B cell (primary cell): ENCODE results near the gene DNASE1L2. TPM values are rescaled to one million over a fixed set of nuclear protein-coding genes. Genes with fewer than 3 reads are reported as not detected.

Experiments
- ATAC-seq: fragments of 200-7000 bp; cut with Tn5 transposase; one replicate; pipeline ENCODE4 v1.10.0; 2021; ENCODE audit warnings: low read depth, mild to moderate bottlenecking, moderate number of reproducible peaks, moderate library complexity
- CTCF ChIA-PET: fragments of 350-600 bp; sonication (Branson Sonifier 250); formaldehyde crosslinking; loops from one replicate; lab custom pipeline; 2021; ENCODE audit warnings: antibody characterized with exemption, inconsistent platforms; lab: Charles Lee
- POLR2A ChIA-PET: fragments of 350-600 bp; sonication (Branson Sonifier 250); formaldehyde crosslinking; loops from one replicate; lab custom pipeline; 2021; ENCODE audit warnings: antibody characterized with exemption; lab: Charles Lee
- DNase-seq: peaks from one replicate; pipeline ENCODE4 v3.0.0; 2013
- H2AFZ ChIP-seq: 2 replicates; pipeline ENCODE4 v1.6.1; 2012; ENCODE audit warnings: mild to moderate bottlenecking, low read depth, low read length; ENCODE audit not compliant: insufficient read depth, poor library complexity, severe bottlenecking
- H3K27ac ChIP-seq, 2 donors: 1 replicate in 1 of 2; 2 replicates in 1 of 2; pipeline ENCODE4 v1.5.1; 2012 to 2013; ENCODE audit warnings: low read length in 2 of 2, mild to moderate bottlenecking in 2 of 2, moderate library complexity in 1 of 2
- H3K27me3 ChIP-seq, 4 experiments: fragments of 200-600 bp in 1 of 4; sonication (generic) in 1 of 4; replicated peaks in 1 of 4; 1 replicate in 2 of 4; 2 replicates in 2 of 4; pipeline versions ENCODE4 v1.6.1 to v1.7.0; 2013 to 2016; ENCODE audit warnings: low read length in 3 of 4, mild to moderate bottlenecking in 2 of 4, mixed read lengths in 1 of 4, moderate library complexity in 1 of 4; ENCODE audit not compliant: insufficient read depth in 4 of 4, control insufficient read depth in 3 of 4; ENCODE audit errors: control extremely low read depth in 1 of 4
- H3K36me3 ChIP-seq, 2 experiments: replicated peaks in 1 of 2; 1 replicate in 1 of 2; 2 replicates in 1 of 2; pipeline versions ENCODE4 v1.6.1 to v1.7.1; 2013; ENCODE audit warnings: low read length in 1 of 2; ENCODE audit not compliant: insufficient read depth in 2 of 2, control insufficient read depth in 1 of 2; ENCODE audit errors: control extremely low read depth in 1 of 2, extremely low read depth in 1 of 2
- H3K4me1 ChIP-seq, 2 donors: fragments of 200-600 bp in 1 of 2; sonication (generic) in 1 of 2; 1 replicate in 1 of 2; 2 replicates in 1 of 2; pipeline versions ENCODE4 v1.5.1 to v1.6.1; 2013 to 2017; ENCODE audit warnings: low read length in 2 of 2; ENCODE audit not compliant: control insufficient read depth in 2 of 2, insufficient read depth in 2 of 2
- H3K4me2 ChIP-seq: replicated peaks from 2 replicates; pipeline ENCODE3; 2012; ENCODE audit warnings: mild to moderate bottlenecking, low read depth, low read length; ENCODE audit not compliant: poor library complexity, severe bottlenecking
- H3K4me3 ChIP-seq, 5 experiments: fragments of 200-600 bp in 1 of 5; sonication (generic) in 1 of 5; 1 replicate in 3 of 5; 2 replicates in 2 of 5; pipeline versions ENCODE4 v1.5.1 to v1.7.0; 2011 to 2016; ENCODE audit warnings: low read length in 4 of 5, mild to moderate bottlenecking in 4 of 5, low read depth in 2 of 5, control low read depth in 1 of 5, moderate library complexity in 1 of 5; ENCODE audit not compliant: insufficient read depth in 1 of 5; ENCODE audit errors: control extremely low read depth in 1 of 5, extremely low read depth in 1 of 5
- H3K79me2 ChIP-seq: fragments of 200-600 bp; sonication (generic); one replicate; pipeline ENCODE4 v1.6.0; 2016; ENCODE audit warnings: low read length; ENCODE audit not compliant: control insufficient read depth, insufficient read depth
- H3K9ac ChIP-seq: fragments of 200-600 bp; sonication (generic); 2 replicates; pipeline ENCODE4 v1.6.1; 2017; ENCODE audit warnings: mild to moderate bottlenecking, low read length, moderate library complexity
- H3K9me3 ChIP-seq, 3 donors: one replicate each; pipeline versions ENCODE4 v1.6.1 to v1.7.1; 2013; ENCODE audit warnings: low read length in 2 of 3; ENCODE audit not compliant: control insufficient read depth in 2 of 3, insufficient read depth in 1 of 3; ENCODE audit errors: control extremely low read depth in 1 of 3
- H4K20me1 ChIP-seq: 2 replicates; pipeline ENCODE4 v1.6.0; 2012; ENCODE audit warnings: mild to moderate bottlenecking, low read length; ENCODE audit not compliant: insufficient read depth, control insufficient read depth, poor library complexity, severe bottlenecking
- H3K27ac Mint-ChIP-seq: one replicate; pipeline ENCODE4 v1.8.0; 2021; ENCODE audit warnings: mixed read lengths
- H3K27me3 Mint-ChIP-seq: one replicate; pipeline ENCODE4 v1.8.0; 2021; ENCODE audit warnings: mixed read lengths
- H3K4me1 Mint-ChIP-seq: one replicate; pipeline ENCODE4 v1.8.0; 2021; ENCODE audit warnings: mixed read lengths
- H3K4me3 Mint-ChIP-seq: one replicate; pipeline ENCODE4 v1.8.0; 2021; ENCODE audit warnings: mixed read lengths
- H3K9me3 Mint-ChIP-seq: one replicate; pipeline ENCODE4 v1.8.0; 2022; ENCODE audit warnings: mixed read lengths; ENCODE audit not compliant: insufficient read depth
- CTCF ChIP-seq: fragments of 200-600 bp; IDR thresholded peaks from one replicate; pipeline ENCODE4 v1.8.0; 2022; ENCODE audit warnings: antibody characterized with exemption, mild to moderate bottlenecking
- EZH2 ChIP-seq: IDR thresholded peaks from 2 replicates; pipeline ENCODE4 v1.6.1; 2012; ENCODE audit warnings: borderline replicate concordance, low read depth, mild to moderate bottlenecking, moderate library complexity, low read length; ENCODE audit not compliant: insufficient read depth, poor library complexity, severe bottlenecking
- WGBS: methylation state at CpG from one replicate; pipeline ENCODE4 v1.1.5; 2013; ENCODE audit warnings: missing lambda C conversion rate; ENCODE audit not compliant: insufficient coverage; 5-methylcytosine and 5-hydroxymethylcytosine counted together
- intact Hi-C: fragments of 100-400 bp; cut with micrococcal nuclease; formaldehyde crosslinking; loops from one replicate; pipeline ENCODE4 v1.10.0; 2022
- polyA plus RNA-seq: library from polyadenylated mRNA; depleted of rRNA; stranded (reverse); fragments of >200 nt; gene quantifications from 2 replicates; pipeline ENCODE4 v1.2.3, GENCODE V29; 2012
- small RNA-seq: library from RNA; depleted of rRNA; stranded (forward); fragments of <200 nt; gene quantifications from one replicate; pipeline ENCODE3, GENCODE V24; 2012; ENCODE audit warnings: low replicate concordance, low read depth; ENCODE audit not compliant: insufficient read length
- total RNA-seq, 2 donors: library from RNA; stranded (reverse); fragments of 120-200 nt in 1 of 2; gene quantifications; 1 replicate in 1 of 2; 2 replicates in 1 of 2; pipeline versions ENCODE4 v1.2.3 to v1.2.4, GENCODE V29; 2013 to 2022

DNASE1L2 gene
- total and polyA plus RNA-seq, 2 donors (not counting 1 experiment from before 2014, with no cell fraction given), result 1.1 to 1.6 TPM

GRCh38 chr16:2286550-2286949 is 50.3 kb downstream of the DNASE1L2 start:
- intact Hi-C loops, result no loop called here
- H3K79me2 ChIP-seq, result no peaks in the 10 kb centered on the region
- no peaks in the 10 kb centered on the region for H3K9me3 Mint-ChIP-seq
- H4K20me1 ChIP-seq, result no peaks in the 10 kb centered on the region
- ATAC-seq (no peak), DNase-seq (no peak)
- H3K4me2 ChIP-seq, result no peak overlapping the region
- CTCF ChIA-PET, result no interaction called here
- H3K9me3 ChIP-seq, result no peaks in the 10 kb centered on the region
- no peaks in the 10 kb centered on the region for H3K4me1 ChIP-seq
- no peak overlapping the region for H3K9ac ChIP-seq
- no peaks in the 10 kb centered on the region for H3K4me1 Mint-ChIP-seq
- H3K4me3 Mint-ChIP-seq, result no peak overlapping the region
- WGBS, result 93% methylated on average over 17 of the region's 17 CpGs
- no peak overlapping the region for H2AFZ ChIP-seq
- no peaks in the 10 kb centered on the region for H3K36me3 ChIP-seq
- TF ChIP-seq CTCF (no peak), EZH2 (no peak)
- no peak overlapping the region for H3K27ac ChIP-seq
- H3K27me3 ChIP-seq, result no peaks in the 10 kb centered on the region
- no peaks in the 10 kb centered on the region for H3K27me3 Mint-ChIP-seq
- H3K4me3 ChIP-seq, result no peak overlapping the region
- POLR2A ChIA-PET, result no interaction called here
- H3K27ac Mint-ChIP-seq, result no peak overlapping the region

- H3K4me3 ChIP-seq, result no peak overlapping the region
- H3K9ac ChIP-seq, result no peak overlapping the region
- 92% methylated on average over 35 of the region's 35 CpGs for WGBS
- no peaks in the 10 kb centered on the region for H3K9me3 Mint-ChIP-seq
- no peak overlapping the region for H3K4me2 ChIP-seq
- intact Hi-C loops, result no loop called here
- DNase-seq (no peak), ATAC-seq (no peak)
- ChIA-PET POLR2A (no interaction called here), CTCF (no interaction called here)
- H3K4me3 Mint-ChIP-seq, result no peak overlapping the region
- no peak overlapping the region for H3K27ac Mint-ChIP-seq
- H3K4me1 ChIP-seq, result no peaks in the 10 kb centered on the region
- H3K79me2 ChIP-seq, result no peaks in the 10 kb centered on the region
- H4K20me1 ChIP-seq, result no peaks in the 10 kb centered on the region
- H2AFZ ChIP-seq, result no peak overlapping the region
- TF ChIP-seq CTCF (no peak), EZH2 (no peak)
- no peaks in the 10 kb centered on the region for H3K9me3 ChIP-seq
- H3K4me1 Mint-ChIP-seq, result no peaks in the 10 kb centered on the region
- no peak overlapping the region for H3K27ac ChIP-seq
- no peaks in the 10 kb centered on the region for H3K27me3 ChIP-seq
- no peaks in the 10 kb centered on the region for H3K36me3 ChIP-seq
- H3K27me3 Mint-ChIP-seq, result no peaks in the 10 kb centered on the region
Measured at GRCh38 chr16:2287916-2288547, 51.8 kb downstream of the DNASE1L2 start.

Small RNAs within 50 kb of the gene (small RNA-seq; reads per million reads assigned to genes)
- not detected for gene MIR3677
- not detected for gene MIR4717

Other genes with a start within 250 kb of the DNASE1L2 start
- 19.8 and 20.8 TPM in 2 replicates for gene SYNGR3, start 246.5 kb upstream of the DNASE1L2 start, total RNA-seq
- 19.5 and 28.7 TPM in 2 replicates for gene SYNGR3, start 246.5 kb upstream of the DNASE1L2 start, polyA plus RNA-seq
- 49.5 and 50.3 TPM in 2 replicates for gene ZNF598, start 226.6 kb upstream of the DNASE1L2 start, total RNA-seq
- 61.1 and 61.5 TPM in 2 replicates for gene ZNF598, start 226.6 kb upstream of the DNASE1L2 start, polyA plus RNA-seq
- gene NPW, start 216.7 kb upstream of the DNASE1L2 start, total RNA-seq, result 0.70 and 1.7 TPM in 2 replicates
- gene NPW, start 216.7 kb upstream of the DNASE1L2 start, polyA plus RNA-seq, result 0.13 and 0.36 TPM in 2 replicates
- gene NHERF2, start 209.5 kb upstream of the DNASE1L2 start, total RNA-seq, result 1.9 and 2.2 TPM in 2 replicates
- gene NHERF2, start 209.5 kb upstream of the DNASE1L2 start, polyA plus RNA-seq, result 1.5 and 1.8 TPM in 2 replicates
- 14.1 and 17.5 TPM in 2 replicates for gene NTHL1, start 188.6 kb upstream of the DNASE1L2 start, total RNA-seq
- gene NTHL1, start 188.6 kb upstream of the DNASE1L2 start, polyA plus RNA-seq, result 20.1 and 27.6 TPM in 2 replicates
- 188 and 194 TPM in 2 replicates for gene TSC2, start 188.5 kb upstream of the DNASE1L2 start, total RNA-seq
- gene TSC2, start 188.5 kb upstream of the DNASE1L2 start, polyA plus RNA-seq, result 128 and 134 TPM in 2 replicates
- gene PKD1, start 100.5 kb upstream of the DNASE1L2 start, total RNA-seq, result 103 and 116 TPM in 2 replicates
- 97.6 and 100 TPM in 2 replicates for gene PKD1, start 100.5 kb upstream of the DNASE1L2 start, polyA plus RNA-seq
- 0.58 and 0.62 TPM in 2 replicates for gene RAB26, start 87.8 kb upstream of the DNASE1L2 start, total RNA-seq
- gene RAB26, start 87.8 kb upstream of the DNASE1L2 start, polyA plus RNA-seq, result 0.95 and 1.2 TPM in 2 replicates
- gene TRAF7, start 80.7 kb upstream of the DNASE1L2 start, total RNA-seq, result 42.3 and 50.9 TPM in 2 replicates
- gene TRAF7, start 80.7 kb upstream of the DNASE1L2 start, polyA plus RNA-seq, result 30.4 and 46.1 TPM in 2 replicates
- gene CASKIN1, start 39.8 kb upstream of the DNASE1L2 start, total RNA-seq, result 0.05 TPM in 1 of 2 replicates, not detected in the other
- 0.01 TPM in 1 of 2 replicates, not detected in the other for gene CASKIN1, start 39.8 kb upstream of the DNASE1L2 start, polyA plus RNA-seq
- gene MLST8, start 31.0 kb upstream of the DNASE1L2 start, total RNA-seq, result 36.1 and 39.0 TPM in 2 replicates
- 107 and 112 TPM in 2 replicates for gene MLST8, start 31.0 kb upstream of the DNASE1L2 start, polyA plus RNA-seq
- gene BRICD5, start 25.6 kb upstream of the DNASE1L2 start, total RNA-seq, result 13.1 and 18.3 TPM in 2 replicates
- 11.9 and 16.8 TPM in 2 replicates for gene BRICD5, start 25.6 kb upstream of the DNASE1L2 start, polyA plus RNA-seq
- gene PGP, start 21.6 kb upstream of the DNASE1L2 start, total RNA-seq, result 15.1 and 16.5 TPM in 2 replicates
- gene PGP, start 21.6 kb upstream of the DNASE1L2 start, polyA plus RNA-seq, result 13.4 and 15.4 TPM in 2 replicates
- 41.8 and 43.0 TPM in 2 replicates for gene E4F1, start 12.9 kb upstream of the DNASE1L2 start, total RNA-seq
- gene E4F1, start 12.9 kb upstream of the DNASE1L2 start, polyA plus RNA-seq, result 70.9 and 76.2 TPM in 2 replicates
- 38.4 and 46.4 TPM in 2 replicates for gene ECI1, start 15.1 kb downstream of the DNASE1L2 start, total RNA-seq
- gene ECI1, start 15.1 kb downstream of the DNASE1L2 start, polyA plus RNA-seq, result 26.2 and 34.3 TPM in 2 replicates
- 209 and 210 TPM in 2 replicates for gene RNPS1, start 31.7 kb downstream of the DNASE1L2 start, total RNA-seq
- 230 and 265 TPM in 2 replicates for gene RNPS1, start 31.7 kb downstream of the DNASE1L2 start, polyA plus RNA-seq
- gene ABCA3, start 104.3 kb downstream of the DNASE1L2 start, total RNA-seq, result 5.1 and 5.4 TPM in 2 replicates
- gene ABCA3, start 104.3 kb downstream of the DNASE1L2 start, polyA plus RNA-seq, result 2.4 and 3.1 TPM in 2 replicates
- gene CCNF, start 193.0 kb downstream of the DNASE1L2 start, total RNA-seq, result 4.1 and 5.3 TPM in 2 replicates
- gene CCNF, start 193.0 kb downstream of the DNASE1L2 start, polyA plus RNA-seq, result 3.2 and 4.7 TPM in 2 replicates
- gene TEDC2, start 223.7 kb downstream of the DNASE1L2 start, total RNA-seq, result 1.5 and 2.9 TPM in 2 replicates
- gene TEDC2, start 223.7 kb downstream of the DNASE1L2 start, polyA plus RNA-seq, result 1.1 and 1.2 TPM in 2 replicates
- gene NTN3, start 234.9 kb downstream of the DNASE1L2 start, total RNA-seq, result not detected in 2 replicates
- gene NTN3, start 234.9 kb downstream of the DNASE1L2 start, polyA plus RNA-seq, result not detected in 2 replicates
- gene TBC1D24, start 238.7 kb downstream of the DNASE1L2 start, total RNA-seq, result 8.7 and 9.4 TPM in 2 replicates
- 6.9 and 7.1 TPM in 2 replicates for gene TBC1D24, start 238.7 kb downstream of the DNASE1L2 start, polyA plus RNA-seq